Measurements from ENCODE around the gene GALNT15. TPM values are rescaled to one million over a fixed set of nuclear protein-coding genes. Genes with fewer than 3 reads are reported as not detected.

The GALNT15 gene
- total RNA-seq, 1 donor from 2014 or later: 0.40 TPM

- no peak for DNase-seq (ENCODE audit: low spot score)
These were observed 36.9 kb downstream of the GALNT15 start for GRCh38 chr3:16211176-16211904.

GRCh38 chr3:16214366-16214765, 39.9 kb downstream of the GALNT15 start:
- H3K9me3 Mint-ChIP-seq (ENCODE audit: low read depth): no peaks in the 10 kb centered on the region
- no peaks in the 10 kb centered on the region for H3K4me1 Mint-ChIP-seq (ENCODE audit: low read depth)
- H3K36me3 Mint-ChIP-seq (ENCODE audit: low read depth): no peaks in the 10 kb centered on the region

More at GRCh38 chr3:16211176-16211904, 36.9 kb downstream of the GALNT15 start:
- H3K9me3 Mint-ChIP-seq (ENCODE audit: low read depth): no peaks in the 10 kb centered on the region
- no peaks in the 10 kb centered on the region for H3K36me3 Mint-ChIP-seq (ENCODE audit: low read depth)
- no peak for TF ChIP-seq CTCF (IDR thresholded peaks at IDR 0.05)
- peak overlapping the region; percentile 77 for H3K27ac Mint-ChIP-seq (ENCODE audit: unreplicated experiment)
- H3K27me3 Mint-ChIP-seq (ENCODE audit: low read depth): no peaks in the 10 kb centered on the region
- H3K4me3 Mint-ChIP-seq (ENCODE audit: unreplicated experiment): no peak overlapping the region
- no peaks in the 10 kb centered on the region for H3K4me1 Mint-ChIP-seq (ENCODE audit: low read depth)

GRCh38 chr3:16216373-16216935, 42.0 kb downstream of the GALNT15 start:
- Mint-ChIP-seq H3K4me1 (ENCODE audit: low read depth) (no peaks in the 10 kb centered on the region), H3K36me3 (ENCODE audit: low read depth) (no peaks in the 10 kb centered on the region), H3K4me3 (ENCODE audit: unreplicated experiment) (no peak overlapping the region), H3K9me3 (ENCODE audit: low read depth) (no peaks in the 10 kb centered on the region), H3K27ac (ENCODE audit: unreplicated experiment) (no peak overlapping the region), H3K27me3 (ENCODE audit: low read depth) (peaks cover 1% of the 10 kb centered on the region)
- no peak for DNase-seq (ENCODE audit: low spot score)
- no peak for TF ChIP-seq CTCF (IDR thresholded peaks at IDR 0.05)

More at GRCh38 chr3:16214366-16214765, 39.9 kb downstream of the GALNT15 start:
- DNase-seq (ENCODE audit: low spot score): no peak
- Mint-ChIP-seq H3K4me3 (ENCODE audit: unreplicated experiment) (no peak overlapping the region), H3K27ac (ENCODE audit: unreplicated experiment) (no peak overlapping the region), H3K27me3 (ENCODE audit: low read depth) (no peaks in the 10 kb centered on the region)
- TF ChIP-seq CTCF (IDR thresholded peaks at IDR 0.05): no peak

GRCh38 chr3:16219777-16220176, 45.3 kb downstream of the GALNT15 start:
- Mint-ChIP-seq H3K4me1 (ENCODE audit: low read depth) (no peaks in the 10 kb centered on the region), H3K4me3 (ENCODE audit: unreplicated experiment) (no peak overlapping the region), H3K27ac (ENCODE audit: unreplicated experiment) (no peak overlapping the region), H3K36me3 (ENCODE audit: low read depth) (no peaks in the 10 kb centered on the region), H3K9me3 (ENCODE audit: low read depth) (peaks cover 12% of the 10 kb centered on the region), H3K27me3 (ENCODE audit: low read depth) (peaks cover 1% of the 10 kb centered on the region)
- TF ChIP-seq CTCF (IDR thresholded peaks at IDR 0.05): no peak
- no peak for DNase-seq (ENCODE audit: low spot score)

- no peaks in the 10 kb centered on the region for H3K4me1 Mint-ChIP-seq (ENCODE audit: low read depth)
- TF ChIP-seq CTCF (IDR thresholded peaks at IDR 0.05): no peak
- H3K4me3 Mint-ChIP-seq (ENCODE audit: unreplicated experiment): no peak overlapping the region
- peaks cover 1% of the 10 kb centered on the region for H3K27me3 Mint-ChIP-seq (ENCODE audit: low read depth)
- H3K9me3 Mint-ChIP-seq (ENCODE audit: low read depth): peaks cover 12% of the 10 kb centered on the region
- H3K36me3 Mint-ChIP-seq (ENCODE audit: low read depth): no peaks in the 10 kb centered on the region
- no peak overlapping the region for H3K27ac Mint-ChIP-seq (ENCODE audit: unreplicated experiment)
- DNase-seq (ENCODE audit: low spot score): no peak
These were observed 47.5 kb downstream of the GALNT15 start for GRCh38 chr3:16221990-16222389.

Data from chondrocyte (in vitro differentiated cells).